Spleen (tissue), 7 donors: ENCODE measurements around the gene HOXB2.

Experiments
- CTCF ChIP-seq, 11 experiments: fragments of 200-600 bp in 7 of 11; fragments of 450-650 bp in 4 of 11; sonication (generic) in 4 of 11; IDR thresholded peaks in 8 of 11; conservative IDR thresholded peaks in 3 of 11; 1 replicate in 7 of 11; 2 replicates in 4 of 11; pipeline versions ENCODE4 v1.4.0 to v1.8.0; 2016 to 2021; ENCODE audit warnings: antibody characterized with exemption in 11 of 11, inconsistent platforms in 4 of 11, mild to moderate bottlenecking in 1 of 11
- POLR2A ChIP-seq, 3 donors: fragments of 450-650 bp; IDR thresholded peaks; one replicate each; pipeline ENCODE4 v1.5.1; 2017; ENCODE audit warnings: antibody characterized with exemption in 3 of 3, mild to moderate bottlenecking in 1 of 3
- POLR2AphosphoS5 ChIP-seq, 3 donors: sonication (generic); formaldehyde crosslinking; IDR thresholded peaks; one replicate each; pipeline ENCODE4 v1.5.1; 2017; ENCODE audit warnings: antibody characterized with exemption in 3 of 3
- donor health status: DM: no; HTN: no; CAD: no; lungs with moderate emphysema.
- donor health status: DM: no; HTN: no; CAD: no.
- donor health status: DM: no; HTN: no; CAD: no.

GRCh38 chr17:48542114-48542656 lies 2.7 kb downstream of the HOXB2 start:
- TF ChIP-seq CTCF (IDR thresholded peaks at IDR 0.05 in 8 of 11, conservative IDR thresholded peaks at IDR 0.05 in 3 of 11) (no peak), POLR2A (IDR thresholded peaks at IDR 0.05) (no peak), POLR2AphosphoS5 (IDR thresholded peaks at IDR 0.05) (no peak)
